Hepatocyte (in vitro differentiated cells): ENCODE data around the gene TSHZ3. TPM values are rescaled to one million over a fixed set of nuclear protein-coding genes. Genes with fewer than 3 reads are reported as not detected.

Source experiments
- DNase-seq: peaks from one replicate; pipeline ENCODE4 v3.0.0-alpha.2; 2016; ENCODE audit warnings: low spot score
- H2AFZ ChIP-seq: fragments of 200-600 bp; sonication (generic); 2 replicates; pipeline ENCODE4 v1.6.0; 2016; ENCODE audit warnings: antibody characterized with exemption, mild to moderate bottlenecking
- H3K27ac ChIP-seq: fragments of 200-600 bp; sonication (generic); 2 replicates; pipeline ENCODE4 v1.5.1; 2016; ENCODE audit warnings: mild to moderate bottlenecking
- H3K27me3 ChIP-seq: fragments of 200-600 bp; sonication (generic); 2 replicates; pipeline ENCODE4 v1.6.1; 2016
- H3K36me3 ChIP-seq: fragments of 200-600 bp; sonication (generic); replicated peaks from 2 replicates; pipeline ENCODE4 v1.5.1; 2016; ENCODE audit warnings: low read depth; ENCODE audit not compliant: insufficient read depth
- H3K4me1 ChIP-seq: fragments of 200-600 bp; sonication (generic); 2 replicates; pipeline ENCODE4 v1.5.1; 2016; ENCODE audit warnings: mild to moderate bottlenecking, moderate library complexity; ENCODE audit not compliant: insufficient read depth
- H3K4me2 ChIP-seq: fragments of 200-600 bp; sonication (generic); 2 replicates; pipeline ENCODE4 v1.6.0; 2016
- H3K4me3 ChIP-seq: fragments of 200-600 bp; sonication (generic); 2 replicates; pipeline ENCODE4 v1.5.1; 2016; ENCODE audit warnings: mild to moderate bottlenecking
- H3K79me2 ChIP-seq: fragments of 200-600 bp; sonication (generic); 2 replicates; pipeline ENCODE4 v1.6.0; 2017; ENCODE audit warnings: mild to moderate bottlenecking
- H3K9me2 ChIP-seq: fragments of 200-600 bp; sonication (generic); replicated peaks from 2 replicates; pipeline ENCODE4 v1.6.0; 2017; ENCODE audit warnings: mild to moderate bottlenecking; ENCODE audit not compliant: insufficient read depth
- H3K9me3 ChIP-seq: fragments of 200-600 bp; sonication (generic); 2 replicates; pipeline ENCODE4 v1.5.1; 2016; ENCODE audit warnings: low read depth, mild to moderate bottlenecking
- H4K20me1 ChIP-seq: fragments of 200-600 bp; sonication (generic); 2 replicates; pipeline ENCODE4 v1.6.0; 2016; ENCODE audit warnings: mild to moderate bottlenecking; ENCODE audit not compliant: insufficient read depth, poor library complexity, severe bottlenecking
- CTCF ChIP-seq: fragments of 200-600 bp; sonication (generic); IDR thresholded peaks from 2 replicates; pipeline ENCODE4 v1.5.1; 2016; ENCODE audit warnings: antibody characterized with exemption, mild to moderate bottlenecking; ENCODE audit not compliant: poor library complexity
- EZH2 ChIP-seq: fragments of 200-600 bp; sonication (generic); IDR thresholded peaks from 2 replicates; pipeline ENCODE4 v1.6.1; 2016; ENCODE audit warnings: antibody characterized with exemption, mild to moderate bottlenecking, borderline replicate concordance
- EZH2phosphoT487 ChIP-seq: fragments of 200-600 bp; sonication (generic); IDR thresholded peaks from one replicate; pipeline ENCODE4 v1.6.1; 2018; ENCODE audit warnings: antibody characterized with exemption, mild to moderate bottlenecking, low read depth, moderate library complexity; ENCODE audit not compliant: unreplicated experiment, severe bottlenecking
- WGBS: methylation state at CpG from one replicate; pipeline ENCODE4 v1.1.6; 2016; ENCODE audit warnings: low lambda C conversion rate; ENCODE audit errors: missing lambda C conversion rate; 5-methylcytosine and 5-hydroxymethylcytosine counted together
- polyA plus RNA-seq: library from polyadenylated mRNA; unstranded; fragments of >200 nt; fragmentation: Nextera tagmentation; extraction: Ambion mirVana; gene quantifications from 2 replicates; pipeline ENCODE4 v1.2.1, GENCODE V29; 2016
- total RNA-seq: library from RNA; depleted of rRNA; stranded (reverse); fragments of >200 nt; gene quantifications from 2 replicates; pipeline ENCODE4 v1.2.3, GENCODE V29; 2014

The TSHZ3 gene
- total and polyA plus RNA-seq, 2 experiments from 2014 or later, result 4.9 to 5.3 TPM

GRCh38 chr19:31380854-31381253, 31.6 kb upstream of the TSHZ3 start:
- no peak overlapping the region for H3K4me3 ChIP-seq
- H3K27me3 ChIP-seq, result no peaks in the 10 kb centered on the region
- peaks cover 12% of the 10 kb centered on the region for H3K4me1 ChIP-seq
- no peaks in the 10 kb centered on the region for H3K9me3 ChIP-seq
- no peaks in the 10 kb centered on the region for H4K20me1 ChIP-seq
- H3K27ac ChIP-seq, result no peak overlapping the region
- WGBS, result 98% methylated on average over 6 of the region's 6 CpGs
- TF ChIP-seq CTCF (no peak), EZH2 (no peak), EZH2phosphoT487 (no peak)
- no peak overlapping the region for H2AFZ ChIP-seq
- no peak for DNase-seq
- H3K36me3 ChIP-seq, result no peaks in the 10 kb centered on the region
- no peaks in the 10 kb centered on the region for H3K9me2 ChIP-seq
- H3K79me2 ChIP-seq, result no peaks in the 10 kb centered on the region
- H3K4me2 ChIP-seq, result no peak overlapping the region

DNA sequence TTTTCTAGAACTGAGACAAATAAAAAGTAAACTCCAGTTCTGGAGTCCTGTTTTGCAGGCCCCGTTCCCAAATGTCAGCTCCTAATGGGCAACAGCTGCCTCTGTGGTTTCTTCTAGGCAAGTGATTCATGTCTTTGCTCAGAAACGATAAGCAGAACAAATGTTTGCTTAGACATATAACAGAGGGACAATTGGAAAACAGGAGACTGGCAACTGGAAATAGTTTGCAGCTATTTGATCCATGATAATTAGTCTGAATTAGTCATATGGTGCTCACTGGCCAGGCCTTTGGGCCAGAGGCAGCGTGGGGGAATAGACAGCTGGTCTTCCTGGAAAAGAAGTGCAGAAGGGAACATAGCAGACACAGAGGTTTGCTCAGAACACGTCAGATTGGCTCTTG, 29.2 kb upstream of the TSHZ3 start:
- TF ChIP-seq EZH2 (no peak), EZH2phosphoT487 (no peak), CTCF (no peak)
- Histone ChIP-seq H3K27ac (peak overlapping the region; percentile 47), H3K27me3 (no peaks in the 10 kb centered on the region), H3K9me3 (no peaks in the 10 kb centered on the region), H2AFZ (no peak overlapping the region), H4K20me1 (no peaks in the 10 kb centered on the region), H3K9me2 (no peaks in the 10 kb centered on the region), H3K36me3 (no peaks in the 10 kb centered on the region), H3K4me2 (peak overlapping the region; percentile 21), H3K79me2 (no peaks in the 10 kb centered on the region), H3K4me1 (peaks cover 12% of the 10 kb centered on the region), H3K4me3 (no peak overlapping the region)
- DNase-seq, result peak; percentile 32
- 21% methylated on average over 4 of the region's 4 CpGs for WGBS

DNA sequence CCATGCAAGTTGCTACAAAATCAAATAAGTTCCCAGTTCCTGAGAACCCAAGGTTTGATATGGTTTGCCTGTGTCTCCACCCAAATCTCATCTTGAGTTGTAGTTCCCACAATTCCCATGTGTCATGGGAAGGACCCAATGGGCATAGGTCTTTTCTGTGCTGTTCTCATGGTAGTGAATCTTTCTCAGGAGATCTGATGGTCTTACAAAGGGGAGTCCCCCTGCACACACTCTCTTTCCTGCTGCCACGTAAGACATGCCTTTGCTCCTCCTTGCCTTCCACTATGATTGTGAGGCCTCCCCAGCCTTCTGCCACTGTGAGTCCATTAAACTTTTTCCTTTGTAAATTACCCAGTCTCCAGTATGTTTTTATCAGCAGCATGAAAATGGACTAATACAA, 28.5 kb upstream of the TSHZ3 start:
- H3K9me3 ChIP-seq, result no peaks in the 10 kb centered on the region
- TF ChIP-seq EZH2phosphoT487 (no peak), EZH2 (no peak), CTCF (no peak)
- no peaks in the 10 kb centered on the region for H3K79me2 ChIP-seq
- no peaks in the 10 kb centered on the region for H3K36me3 ChIP-seq
- H3K4me1 ChIP-seq, result peaks cover 12% of the 10 kb centered on the region
- no peaks in the 10 kb centered on the region for H3K9me2 ChIP-seq
- peak overlapping the region; percentile 47 for H3K27ac ChIP-seq
- H3K27me3 ChIP-seq, result no peaks in the 10 kb centered on the region
- H2AFZ ChIP-seq, result no peak overlapping the region
- WGBS, result 70% methylated on average over 1 of the region's 1 CpG
- no peak for DNase-seq
- H4K20me1 ChIP-seq, result no peaks in the 10 kb centered on the region
- no peak overlapping the region for H3K4me3 ChIP-seq
- H3K4me2 ChIP-seq, result peak overlapping the region; percentile 21

DNA sequence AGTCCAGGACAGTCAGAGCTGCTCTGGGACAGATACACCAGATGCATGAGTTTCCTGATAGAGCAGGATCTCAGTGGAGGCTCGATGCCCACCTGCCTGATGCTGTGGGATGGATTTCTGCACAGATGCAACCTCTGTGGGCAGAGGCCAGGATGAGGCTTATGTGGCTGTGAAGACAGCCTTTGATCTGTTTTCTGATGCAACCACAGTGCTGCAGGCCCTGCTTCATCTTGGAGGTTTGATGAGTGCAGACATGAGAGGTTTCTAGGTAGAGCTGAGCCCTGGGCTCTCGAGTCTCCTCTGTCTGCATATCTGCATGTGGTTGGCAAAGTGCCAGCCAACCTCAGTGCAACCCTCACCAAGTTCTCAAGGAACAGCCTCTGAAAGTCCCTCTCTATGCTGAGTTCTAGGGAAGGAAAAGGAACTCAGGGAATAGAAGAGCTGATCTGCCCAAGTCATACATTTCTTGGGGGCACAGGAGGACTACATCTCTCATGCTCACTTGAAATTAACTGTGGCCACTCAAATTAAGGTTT, 23.1 kb upstream of the TSHZ3 start:
- no peak overlapping the region for H3K4me2 ChIP-seq
- H3K4me1 ChIP-seq, result no peaks in the 10 kb centered on the region
- no peak overlapping the region for H3K4me3 ChIP-seq
- no peaks in the 10 kb centered on the region for H3K9me3 ChIP-seq
- H3K27me3 ChIP-seq, result no peaks in the 10 kb centered on the region
- no peak overlapping the region for H2AFZ ChIP-seq
- H3K27ac ChIP-seq, result no peak overlapping the region
- WGBS, result 88% methylated on average over 2 of the region's 2 CpGs
- no peaks in the 10 kb centered on the region for H4K20me1 ChIP-seq
- no peak for DNase-seq
- TF ChIP-seq EZH2 (no peak), CTCF (no peak), EZH2phosphoT487 (no peak)
- no peaks in the 10 kb centered on the region for H3K9me2 ChIP-seq
- H3K79me2 ChIP-seq, result no peaks in the 10 kb centered on the region
- no peaks in the 10 kb centered on the region for H3K36me3 ChIP-seq
